Measurements from ENCODE around the gene ALKBH5.

ALKBH5 gene

DNA sequence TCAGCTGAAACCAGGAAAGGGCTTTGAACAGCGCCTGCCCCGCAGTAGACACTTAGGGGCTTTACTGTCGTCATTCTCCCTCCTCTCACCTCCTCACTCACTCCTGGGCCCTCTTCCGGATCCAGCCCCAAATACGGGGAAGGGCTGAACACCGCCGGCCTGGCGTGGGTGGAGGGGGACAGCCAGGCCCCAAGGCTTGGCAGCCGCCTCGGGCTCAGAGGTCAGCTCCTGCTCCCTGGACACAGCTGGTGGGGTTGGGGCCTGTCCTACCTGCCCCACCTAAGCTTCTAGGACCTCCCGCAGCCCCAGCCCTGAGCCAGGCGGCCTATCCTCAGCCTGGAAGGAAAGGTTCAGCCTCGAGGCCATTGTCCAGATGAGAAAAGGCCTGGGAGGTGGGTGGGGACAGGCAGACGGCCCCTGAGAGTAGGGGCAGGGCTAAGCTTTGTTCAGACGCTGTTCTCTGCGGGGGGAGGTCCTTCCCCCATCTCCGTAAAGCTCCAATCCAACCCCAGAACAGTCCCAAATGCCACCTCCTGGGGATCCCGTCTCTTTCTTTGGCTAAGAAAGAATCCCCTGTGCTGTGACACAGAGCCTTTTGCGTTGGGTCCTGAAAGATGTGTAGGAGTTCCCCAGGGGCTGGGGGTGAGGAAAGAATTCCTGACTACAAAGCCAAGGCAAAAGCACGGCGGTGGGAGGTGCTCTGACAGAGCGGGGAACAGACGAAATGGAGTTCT is 40.9 kb downstream of the ALKBH5 start:
- H3K4me3 ChIP-seq (ENCODE audit: low read depth, low read length): peak overlapping the region; percentile 52
- no peak for DNase-seq (ENCODE audit: low read depth, low spot score)
- POLR2A ChIA-PET: no interaction called here
- TF ChIP-seq, protein P1, sequence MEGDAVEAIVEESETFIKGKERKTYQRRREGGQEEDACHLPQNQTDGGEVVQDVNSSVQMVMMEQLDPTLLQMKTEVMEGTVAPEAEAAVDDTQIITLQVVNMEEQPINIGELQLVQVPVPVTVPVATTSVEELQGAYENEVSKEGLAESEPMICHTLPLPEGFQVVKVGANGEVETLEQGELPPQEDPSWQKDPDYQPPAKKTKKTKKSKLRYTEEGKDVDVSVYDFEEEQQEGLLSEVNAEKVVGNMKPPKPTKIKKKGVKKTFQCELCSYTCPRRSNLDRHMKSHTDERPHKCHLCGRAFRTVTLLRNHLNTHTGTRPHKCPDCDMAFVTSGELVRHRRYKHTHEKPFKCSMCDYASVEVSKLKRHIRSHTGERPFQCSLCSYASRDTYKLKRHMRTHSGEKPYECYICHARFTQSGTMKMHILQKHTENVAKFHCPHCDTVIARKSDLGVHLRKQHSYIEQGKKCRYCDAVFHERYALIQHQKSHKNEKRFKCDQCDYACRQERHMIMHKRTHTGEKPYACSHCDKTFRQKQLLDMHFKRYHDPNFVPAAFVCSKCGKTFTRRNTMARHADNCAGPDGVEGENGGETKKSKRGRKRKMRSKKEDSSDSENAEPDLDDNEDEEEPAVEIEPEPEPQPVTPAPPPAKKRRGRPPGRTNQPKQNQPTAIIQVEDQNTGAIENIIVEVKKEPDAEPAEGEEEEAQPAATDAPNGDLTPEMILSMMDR (IDR thresholded peaks at IDR 0.05; ENCODE audit: insufficient read depth, low read length, missing control alignments): no peak
- CTCF ChIA-PET: interaction anchor here (1.0 to 1.2 kb wide), 3 partner anchors 9 to 40 kb away, joined by 3 to 5 read pairs (median 4); no protein-coding TSS in a partner anchor

- H3K4me3 ChIP-seq (ENCODE audit: low read depth, low read length): peak within 1 kb of the TSS; percentile 82
- CTCF ChIA-PET: no interaction called here
- POLR2A ChIA-PET: no interaction called here
- DNase-seq (ENCODE audit: low read depth, low spot score): peak; percentile 38
- TF ChIP-seq, protein P1 (IDR thresholded peaks at IDR 0.05; ENCODE audit: insufficient read depth, low read length, missing control alignments): no peak
Observed at GRCh38 chr17:18225121-18225641, 41.6 kb downstream of the ALKBH5 start, which contains the start of gene LLGL1. TSS of gene LLGL1 (plus strand) at chr17:18225635. CDS start at chr17:18225683, 48 bp downstream.

DNA sequence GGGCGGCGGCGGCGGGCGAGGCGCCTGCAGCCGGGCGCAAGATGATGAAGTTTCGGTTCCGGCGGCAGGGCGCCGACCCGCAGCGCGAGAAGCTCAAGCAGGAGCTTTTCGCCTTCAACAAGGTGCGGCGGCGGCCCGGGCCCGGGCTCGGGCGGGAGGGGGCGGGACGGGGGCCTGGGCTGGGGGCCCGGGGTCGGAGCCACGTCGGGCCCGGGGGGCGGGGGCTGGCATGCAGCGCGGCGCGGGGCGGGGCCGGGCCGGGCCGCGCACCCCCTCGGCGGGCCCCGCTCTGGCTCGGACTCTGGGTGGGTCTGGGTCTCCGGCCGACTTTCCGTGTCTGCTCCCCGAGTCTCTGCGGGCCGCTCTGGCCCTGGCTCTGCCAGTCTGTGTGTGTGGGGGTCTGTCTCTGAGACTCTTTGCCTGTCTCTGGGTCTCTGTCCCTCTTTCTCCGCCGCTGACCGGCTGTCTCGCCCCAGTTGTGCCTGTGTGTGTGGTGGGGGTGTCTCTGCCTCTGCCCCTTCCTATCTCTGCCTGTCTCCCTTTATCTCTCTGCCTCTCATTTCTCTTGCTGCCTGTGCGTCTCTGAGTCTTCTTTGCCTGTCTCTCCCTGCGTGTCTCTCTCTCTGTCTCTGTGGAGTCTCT is 42.1 kb downstream of the ALKBH5 start:
- TF ChIP-seq, protein P1 (IDR thresholded peaks at IDR 0.05; ENCODE audit: insufficient read depth, low read length, missing control alignments): no peak
- no peak for DNase-seq (ENCODE audit: low read depth, low spot score)
- H3K4me3 ChIP-seq (ENCODE audit: low read depth, low read length): peak overlapping the region; percentile 82
- ChIA-PET CTCF (interaction anchor here (0.7 to 1.8 kb wide), 2 partner anchors 8 to 10 kb away, joined by 4 read pairs; no protein-coding TSS in a partner anchor), POLR2A (no interaction called here)

- POLR2A ChIA-PET: no interaction called here
- DNase-seq (ENCODE audit: low read depth, low spot score): no peak
- CTCF ChIA-PET: interaction anchor here (0.7 to 1.8 kb wide), 2 partner anchors 9 kb away, joined by 4 read pairs; no protein-coding TSS in a partner anchor
- TF ChIP-seq, protein P1 (IDR thresholded peaks at IDR 0.05; ENCODE audit: insufficient read depth, low read length, missing control alignments): no peak
- H3K4me3 ChIP-seq (ENCODE audit: low read depth, low read length): peak overlapping the region; percentile 82
Observed at GRCh38 chr17:18226284-18226945, 42.8 kb downstream of the ALKBH5 start.

- no peak overlapping the region for H3K4me3 ChIP-seq (ENCODE audit: low read depth, low read length)
- ChIA-PET POLR2A (interaction anchor here (0.6 kb wide), 1 partner anchor 31 kb away, joined by 3 read pairs; no protein-coding TSS in a partner anchor), CTCF (interaction anchor here (1.0 to 1.8 kb wide), 3 partner anchors 8 to 20 kb away, joined by 3 to 5 read pairs (median 4); no protein-coding TSS in a partner anchor)
- no peak for DNase-seq (ENCODE audit: low read depth, low spot score)
- TF ChIP-seq, protein P1 (IDR thresholded peaks at IDR 0.05; ENCODE audit: insufficient read depth, low read length, missing control alignments): no peak
Observed at GRCh38 chr17:18227635-18228034, 44.0 kb downstream of the ALKBH5 start.

Measured in AG04449 (cell line).